AG04450 (cell line): ENCODE data around the gene CGNL1. TPM values are rescaled to one million over a fixed set of nuclear protein-coding genes. Genes with fewer than 3 reads are reported as not detected.

Experiments used
- CTCF ChIA-PET: fragments of 300-600, 350-600 bp; formaldehyde crosslinking; extraction: SDS; loops from one replicate; lab custom pipeline; 2022; ENCODE audit warnings: antibody characterized with exemption, inconsistent platforms; lab: Charles Lee
- POLR2A ChIA-PET: fragments of 350-600 bp; formaldehyde crosslinking; extraction: SDS; loops from one replicate; lab custom pipeline; 2021; ENCODE audit warnings: antibody characterized with exemption, inconsistent platforms; lab: Yijun Ruan, JAX
- DNase-seq: peaks from one replicate; pipeline ENCODE4 v3.0.0-alpha.2; 2011; ENCODE audit warnings: low read depth, low spot score
- H3K27ac ChIP-seq: one replicate; pipeline ENCODE4 v1.5.1; 2012; ENCODE audit warnings: low read depth, low read length, control low read depth
- H3K27me3 ChIP-seq: one replicate; pipeline ENCODE4 v1.6.0; 2012; ENCODE audit warnings: low read length; ENCODE audit not compliant: control insufficient read depth, insufficient read depth
- H3K4me3 ChIP-seq: 2 replicates; pipeline ENCODE4 v1.5.1; 2011; ENCODE audit warnings: mild to moderate bottlenecking, low read depth, low read length, control low read depth
- H3K9me3 ChIP-seq: 2 replicates; pipeline ENCODE4 v1.5.1; 2012; ENCODE audit warnings: low read length; ENCODE audit not compliant: control insufficient read depth, insufficient read depth
- CTCF ChIP-seq: IDR thresholded peaks from 2 replicates; pipeline ENCODE4 v1.5.1; 2011; ENCODE audit warnings: low read depth, low read length, control low read depth, inconsistent platforms
- polyA plus RNA-seq: library from polyadenylated mRNA; depleted of rRNA; stranded (reverse); fragments of >200 nt; gene quantifications from 2 replicates; pipeline ENCODE4 v1.2.3, GENCODE V29; 2011

The CGNL1 gene
- polyA plus RNA-seq, 1 experiment = 0.25 TPM

GRCh38 chr15:57438166-57438565, 61.9 kb downstream of the CGNL1 start:
- no peak for TF ChIP-seq CTCF
- Histone ChIP-seq H3K27ac (no peak overlapping the region), H3K27me3 (peaks cover 4% of the 10 kb centered on the region), H3K4me3 (no peak overlapping the region), H3K9me3 (no peaks in the 10 kb centered on the region; the same call in 1 of the 2 replicates)
- ChIA-PET POLR2A (no interaction called here), CTCF (no interaction called here)
- no peak for DNase-seq

DNA sequence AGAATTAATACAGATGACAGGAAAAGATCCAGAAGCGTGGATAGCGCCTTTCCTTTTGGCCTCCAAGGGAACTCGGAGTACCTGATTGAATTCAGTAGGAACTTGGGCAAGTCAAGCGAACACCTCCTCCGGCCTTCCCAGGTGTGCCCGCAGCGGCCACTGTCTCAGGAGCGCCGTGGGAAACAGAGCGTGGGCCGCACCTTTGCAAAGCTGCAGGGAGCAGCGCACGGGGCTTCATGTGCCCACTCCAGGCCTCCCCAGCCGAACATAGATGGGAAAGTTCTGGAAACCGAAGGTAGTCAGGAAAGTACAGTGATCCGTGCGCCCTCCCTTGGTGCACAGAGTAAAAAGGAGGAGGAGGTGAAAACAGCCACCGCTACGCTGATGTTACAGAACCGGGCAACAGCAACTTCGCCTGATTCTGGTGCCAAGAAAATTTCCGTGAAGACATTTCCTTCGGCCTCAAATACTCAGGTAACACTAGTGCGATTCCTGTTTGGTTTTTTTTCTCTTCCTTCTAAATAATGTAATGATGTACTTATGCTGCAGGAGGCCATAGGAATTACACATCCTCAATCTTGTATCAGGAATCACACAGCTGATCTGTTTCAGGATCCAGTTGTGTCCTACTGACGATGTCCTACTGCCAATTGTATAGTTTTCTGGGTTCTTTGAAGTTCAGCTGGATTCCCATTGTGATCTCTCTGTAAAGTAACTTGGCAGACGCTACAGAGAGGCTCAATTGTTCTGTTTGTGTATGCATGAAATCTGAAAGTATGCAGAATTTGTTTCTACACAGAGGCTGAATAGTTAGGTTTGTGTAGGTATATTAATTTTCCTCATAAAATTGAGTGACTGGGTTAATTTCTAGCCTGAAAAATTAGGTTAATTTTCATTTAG, 63.1 kb downstream of the CGNL1 start:
- TF ChIP-seq CTCF = no peak
- DNase-seq = no peak
- POLR2A ChIA-PET = no interaction called here
- Histone ChIP-seq H3K4me3 (no peak overlapping the region), H3K27me3 (peaks cover 4% of the 10 kb centered on the region), H3K27ac (no peak overlapping the region), H3K9me3 (no peaks in the 10 kb centered on the region; the same call in 1 of the 2 replicates)
- CTCF ChIA-PET = interaction anchor here (0.7 kb wide), 1 partner anchor 99 kb away, joined by 3 read pairs; no protein-coding TSS in a partner anchor

- H3K27me3 ChIP-seq = peaks cover 4% of the 10 kb centered on the region
- TF ChIP-seq CTCF = no peak
- ChIA-PET POLR2A (interaction anchor here (0.6 kb wide), 1 partner anchor 901 kb away, joined by 3 read pairs; no protein-coding TSS in a partner anchor), CTCF (no interaction called here)
- DNase-seq = no peak
- H3K9me3 ChIP-seq = no peaks in the 10 kb centered on the region; the same call in 1 of the 2 replicates
- no peak overlapping the region for H3K27ac ChIP-seq
- H3K4me3 ChIP-seq = no peak overlapping the region
Observed at GRCh38 chr15:57440167-57440566, 63.9 kb downstream of the CGNL1 start.

- TF ChIP-seq CTCF = no peak
- ChIA-PET POLR2A (no interaction called here), CTCF (interaction anchor here (0.8 kb wide), 1 partner anchor 119 kb away, joined by 3 read pairs; no protein-coding TSS in a partner anchor)
- Histone ChIP-seq H3K9me3 (no peaks in the 10 kb centered on the region; the same call in 1 of the 2 replicates), H3K4me3 (no peak overlapping the region), H3K27me3 (peaks cover 4% of the 10 kb centered on the region), H3K27ac (no peak overlapping the region)
- peak; percentile 30 for DNase-seq
Observed at GRCh38 chr15:57440799-57441198, 64.5 kb downstream of the CGNL1 start.

DNA sequence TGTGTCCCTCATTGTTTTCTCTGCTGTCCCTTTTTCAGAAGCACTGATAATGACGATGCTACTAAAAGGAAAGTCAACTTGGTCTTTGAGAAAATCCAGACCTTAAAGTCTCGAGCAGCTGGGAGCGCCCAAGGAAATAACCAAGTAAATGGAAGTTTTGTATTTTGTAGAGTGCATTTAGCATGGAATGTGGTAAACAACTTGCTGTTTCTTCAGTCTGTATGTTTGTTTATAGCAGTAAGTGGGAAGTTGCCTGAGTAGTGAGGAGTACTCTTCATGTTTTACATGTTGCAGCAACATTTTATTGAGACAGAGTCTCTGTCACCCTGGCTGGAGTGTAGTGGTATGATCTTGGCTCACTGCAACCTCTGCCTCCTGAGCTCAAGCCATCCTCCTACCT, 66.0 kb downstream of the CGNL1 start:
- no peaks in the 10 kb centered on the region; the same call in 1 of the 2 replicates for H3K9me3 ChIP-seq
- CTCF ChIA-PET = no interaction called here
- H3K27me3 ChIP-seq = no peaks in the 10 kb centered on the region
- TF ChIP-seq CTCF = no peak
- POLR2A ChIA-PET = no interaction called here
- H3K27ac ChIP-seq = no peak overlapping the region
- DNase-seq = no peak
- H3K4me3 ChIP-seq = no peak overlapping the region
